ENCODE data around the gene SPDL1.

The SPDL1 gene

GRCh38 chr5:169637549-169638121 lies 54.1 kb downstream of the SPDL1 start:
- in situ Hi-C loops (cut with HindIII; ENCODE audit: low sequenced_read_pairs) = no loop called here
- peak overlapping the region; percentile 23 for H3K4me3 ChIP-seq (ENCODE audit: low read depth, low read length)
- DNase-seq (ENCODE audit: low read depth, low spot score) = no peak
- no peak for TF ChIP-seq CTCF (IDR thresholded peaks at IDR 0.05; ENCODE audit: low read depth, low read length)

DNA sequence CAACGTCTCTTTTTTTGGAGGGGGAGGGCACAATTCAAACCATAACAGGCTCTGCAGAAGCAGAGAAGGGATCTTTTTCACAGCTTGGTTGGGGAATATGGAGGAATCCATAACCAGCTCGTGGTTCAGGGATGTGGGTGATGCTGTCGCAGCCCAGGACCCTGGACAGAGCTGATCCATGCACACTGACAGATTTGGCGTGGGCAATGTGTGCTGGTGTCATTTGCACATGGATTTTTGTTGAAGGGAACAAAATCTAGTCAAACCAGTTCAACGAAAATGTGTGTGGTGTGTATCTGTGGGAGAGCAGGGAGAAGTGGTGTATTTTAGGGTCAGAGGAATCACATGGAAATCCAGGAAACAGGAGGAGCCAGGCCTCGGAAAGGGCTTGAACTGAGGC lies 57.7 kb downstream of the SPDL1 start:
- in situ Hi-C loops (cut with HindIII; ENCODE audit: low sequenced_read_pairs) = no loop called here
- DNase-seq (ENCODE audit: low read depth, low spot score) = peak; percentile 36
- no peak overlapping the region for H3K4me3 ChIP-seq (ENCODE audit: low read depth, low read length)
- no peak for TF ChIP-seq CTCF (IDR thresholded peaks at IDR 0.05; ENCODE audit: low read depth, low read length)

GRCh38 chr5:169646856-169647255 lies 63.3 kb downstream of the SPDL1 start:
- in situ Hi-C loops (cut with HindIII; ENCODE audit: low sequenced_read_pairs) = no loop called here
- no peak for DNase-seq (ENCODE audit: low read depth, low spot score)
- no peak overlapping the region for H3K4me3 ChIP-seq (ENCODE audit: low read depth, low read length)
- TF ChIP-seq CTCF (IDR thresholded peaks at IDR 0.05; ENCODE audit: low read depth, low read length) = no peak

GRCh38 chr5:169647566-169647965 lies 64.0 kb downstream of the SPDL1 start:
- no peak for DNase-seq (ENCODE audit: low read depth, low spot score)
- TF ChIP-seq CTCF (IDR thresholded peaks at IDR 0.05; ENCODE audit: low read depth, low read length) = no peak
- in situ Hi-C loops (cut with HindIII; ENCODE audit: low sequenced_read_pairs) = no loop called here
- no peak overlapping the region for H3K4me3 ChIP-seq (ENCODE audit: low read depth, low read length)

- TF ChIP-seq CTCF (IDR thresholded peaks at IDR 0.05; ENCODE audit: low read depth, low read length) = no peak
- H3K4me3 ChIP-seq (ENCODE audit: low read depth, low read length) = no peak overlapping the region
- DNase-seq (ENCODE audit: low read depth, low spot score) = peak; percentile 67
- in situ Hi-C loops (cut with HindIII; ENCODE audit: low sequenced_read_pairs) = no loop called here
Measured at GRCh38 chr5:169648725-169649310, 65.2 kb downstream of the SPDL1 start.

DNA sequence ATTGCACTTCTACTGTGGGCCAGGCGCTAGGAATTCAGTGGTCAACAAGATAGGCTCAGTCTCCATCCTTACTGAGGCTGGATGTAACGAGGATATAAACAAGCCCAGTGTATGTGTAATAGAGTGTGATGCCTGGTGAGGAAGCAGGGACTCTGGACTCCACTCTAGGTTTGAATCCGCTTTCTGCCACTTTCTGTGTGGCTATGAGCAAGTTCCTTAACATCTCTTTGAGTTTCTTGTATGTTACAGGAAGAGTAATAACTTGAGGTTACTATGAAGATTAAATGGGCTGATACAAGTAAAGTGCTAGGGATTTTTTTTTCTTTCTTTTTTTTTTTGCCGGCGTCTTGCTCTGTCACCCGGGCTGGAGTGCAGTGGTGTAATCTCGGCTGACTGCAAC lies 65.9 kb downstream of the SPDL1 start:
- no peak for DNase-seq (ENCODE audit: low read depth, low spot score)
- in situ Hi-C loops (cut with HindIII; ENCODE audit: low sequenced_read_pairs) = no loop called here
- no peak overlapping the region for H3K4me3 ChIP-seq (ENCODE audit: low read depth, low read length)
- no peak for TF ChIP-seq CTCF (IDR thresholded peaks at IDR 0.05; ENCODE audit: low read depth, low read length)
